ENCODE data around the gene DOK3. TPM values are rescaled to one million over a fixed set of nuclear protein-coding genes. Genes with fewer than 3 reads are reported as not detected.
A peak's percentile ranks its signal among the peaks of the same experiment; 100 is the strongest.

The DOK3 gene
- total RNA-seq, 1 experiment from 2014 or later: 16.4 TPM

DNA sequence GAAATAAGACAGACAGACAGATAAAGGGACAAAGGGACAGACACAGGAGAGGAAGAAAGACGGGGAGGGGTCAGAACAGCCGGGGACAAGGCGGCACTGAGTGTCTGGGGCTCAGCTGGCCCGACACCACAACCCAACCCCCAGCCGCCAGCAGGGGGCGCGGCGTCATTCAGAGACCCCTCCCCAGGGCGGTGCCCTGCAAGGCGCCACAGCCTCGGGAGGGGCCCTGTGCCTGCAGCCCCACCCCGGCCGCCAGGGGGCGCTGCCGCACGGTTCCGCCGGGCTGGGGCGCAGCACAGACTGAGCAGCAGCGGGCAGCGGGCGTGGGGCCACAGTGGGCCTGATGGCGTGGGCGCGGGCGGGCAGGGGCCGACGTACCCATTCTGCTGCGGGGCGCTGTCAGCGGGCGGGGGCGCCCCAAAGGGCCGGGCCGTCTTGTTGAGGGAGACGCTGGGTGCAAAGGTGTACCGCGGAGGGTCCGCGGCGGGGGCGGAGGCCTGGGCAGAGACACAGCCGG is 18.1 kb downstream of the DOK3 start:
- H2BK5ac ChIP-seq (ENCODE audit: insufficient read length, low read length): no peak overlapping the region
- no peak overlapping the region for H3K23ac ChIP-seq (ENCODE audit: insufficient read length, low read depth, low read length)
- no peak overlapping the region for H3K4me3 Mint-ChIP-seq
- DNase-seq: peak; percentile 92
- no peak overlapping the region for H3K18ac ChIP-seq (ENCODE audit: insufficient read length, low read depth, low read length)
- no peak overlapping the region for H2BK15ac ChIP-seq (ENCODE audit: low read depth, low read length)
- peaks cover 40 to 68% (median 64%) of the 10 kb centered on the region in 3 experiments for H3K36me3 Mint-ChIP-seq (ENCODE audit: insufficient read depth in 1 of 3, low read depth in 3 of 3)
- no CpG with 5 or more reads among the region's 43 CpGs for WGBS (ENCODE audit: extremely low coverage, insufficient read length, low lambda C conversion rate)
- no peak overlapping the region for H2BK20ac ChIP-seq (ENCODE audit: low read depth, low read length, poor library complexity, severe bottlenecking)
- H3K14ac ChIP-seq (ENCODE audit: insufficient read depth, low read length): no peak overlapping the region
- no peak overlapping the region for H3K4me2 ChIP-seq (ENCODE audit: insufficient read depth, insufficient read length, low read length)
- H3K4me1 ChIP-seq (ENCODE audit: insufficient read depth, low read length): peaks cover 5% of the 10 kb centered on the region; the same call in 1 of the 2 replicates
- H3K27ac ChIP-seq (ENCODE audit: insufficient read length, low read depth, low read length): no peak overlapping the region
- H3K27ac Mint-ChIP-seq: peak overlapping the region in 2 of 3 experiments; percentile 58 to 87; a peak in 2 of 7 replicates
- no peak overlapping the region for H4K91ac ChIP-seq (ENCODE audit: insufficient read length, low read depth, low read length)
- no peak overlapping the region for H3K9ac ChIP-seq (ENCODE audit: extremely low read depth, insufficient read length, low read length)
- no peak overlapping the region for H3K56ac ChIP-seq (ENCODE audit: insufficient read length, low read depth, low read length)
- no peaks in the 10 kb centered on the region for H4K20me1 ChIP-seq (ENCODE audit: control insufficient read depth, insufficient read depth, insufficient read length)
- no peak overlapping the region for H2AFZ ChIP-seq (ENCODE audit: low read length)
- no peak overlapping the region for H2BK12ac ChIP-seq (ENCODE audit: insufficient read length, low read depth, low read length)
- no peak overlapping the region for H3K4ac ChIP-seq (ENCODE audit: low read depth, low read length)
- no peak overlapping the region for H4K8ac ChIP-seq (replicated peaks; ENCODE audit: insufficient read length, low read depth, low read length)
- no peaks in the 10 kb centered on the region for H3K79me2 ChIP-seq (ENCODE audit: insufficient read depth, low read length)
- H3T11ph ChIP-seq (ENCODE audit: low read length): no peak overlapping the region
- no peaks in the 10 kb centered on the region for H3K79me1 ChIP-seq (ENCODE audit: insufficient read depth, low read depth, low read length, poor library complexity, severe bottlenecking)
- no peak overlapping the region for H4K5ac ChIP-seq (ENCODE audit: insufficient read length, low read depth, low read length)
- no peaks in the 10 kb centered on the region; a peak in 1 of 5 replicates for H3K9me3 Mint-ChIP-seq
- peaks cover 4% of the 10 kb centered on the region for H3K23me2 ChIP-seq (ENCODE audit: insufficient read length, low read depth, low read length, poor library complexity, severe bottlenecking)
- H3K27me3 Mint-ChIP-seq (ENCODE audit: low read depth): no peaks in the 10 kb centered on the region
- no peak overlapping the region for H2AK5ac ChIP-seq (ENCODE audit: insufficient read length, low read length)
- peaks cover 20 to 43% of the 10 kb centered on the region in 2 experiments for H3K4me1 Mint-ChIP-seq
- no peaks in the 10 kb centered on the region for H3K9me3 ChIP-seq (ENCODE audit: control insufficient read depth, low read depth, low read length)
- H2BK120ac ChIP-seq (ENCODE audit: low read depth, low read length, poor library complexity, severe bottlenecking): no peak overlapping the region
- no peaks in the 10 kb centered on the region for H3K27me3 ChIP-seq (ENCODE audit: insufficient read depth, low read length)
- TF ChIP-seq, protein P1, sequence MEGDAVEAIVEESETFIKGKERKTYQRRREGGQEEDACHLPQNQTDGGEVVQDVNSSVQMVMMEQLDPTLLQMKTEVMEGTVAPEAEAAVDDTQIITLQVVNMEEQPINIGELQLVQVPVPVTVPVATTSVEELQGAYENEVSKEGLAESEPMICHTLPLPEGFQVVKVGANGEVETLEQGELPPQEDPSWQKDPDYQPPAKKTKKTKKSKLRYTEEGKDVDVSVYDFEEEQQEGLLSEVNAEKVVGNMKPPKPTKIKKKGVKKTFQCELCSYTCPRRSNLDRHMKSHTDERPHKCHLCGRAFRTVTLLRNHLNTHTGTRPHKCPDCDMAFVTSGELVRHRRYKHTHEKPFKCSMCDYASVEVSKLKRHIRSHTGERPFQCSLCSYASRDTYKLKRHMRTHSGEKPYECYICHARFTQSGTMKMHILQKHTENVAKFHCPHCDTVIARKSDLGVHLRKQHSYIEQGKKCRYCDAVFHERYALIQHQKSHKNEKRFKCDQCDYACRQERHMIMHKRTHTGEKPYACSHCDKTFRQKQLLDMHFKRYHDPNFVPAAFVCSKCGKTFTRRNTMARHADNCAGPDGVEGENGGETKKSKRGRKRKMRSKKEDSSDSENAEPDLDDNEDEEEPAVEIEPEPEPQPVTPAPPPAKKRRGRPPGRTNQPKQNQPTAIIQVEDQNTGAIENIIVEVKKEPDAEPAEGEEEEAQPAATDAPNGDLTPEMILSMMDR (conservative IDR thresholded peaks at IDR 0.05): peak; percentile 100; the same call in 2 of the 3 replicates
